ENCODE measurements around the gene WWOX.

DNA sequence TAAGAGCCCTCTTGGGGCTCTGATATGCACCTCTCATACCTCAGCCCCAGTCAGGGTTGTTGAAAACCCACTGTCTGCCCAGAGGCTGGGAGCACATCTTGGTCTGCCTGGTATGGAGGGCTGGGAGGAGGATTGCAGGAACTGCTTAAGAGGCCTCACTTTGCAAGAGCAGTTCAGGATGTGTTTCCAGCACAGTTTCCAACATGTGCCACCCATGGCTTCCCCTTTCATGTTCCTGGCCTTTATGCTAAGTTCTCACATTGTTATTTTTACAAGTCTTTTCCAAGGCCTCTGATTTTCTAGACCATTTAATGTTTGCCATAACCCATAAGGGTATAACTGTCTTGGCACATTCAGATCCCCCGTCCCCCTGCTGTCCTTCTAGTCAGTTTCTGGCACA, 155.4 kb downstream of the WWOX start:
- TF ChIP-seq, protein P1, sequence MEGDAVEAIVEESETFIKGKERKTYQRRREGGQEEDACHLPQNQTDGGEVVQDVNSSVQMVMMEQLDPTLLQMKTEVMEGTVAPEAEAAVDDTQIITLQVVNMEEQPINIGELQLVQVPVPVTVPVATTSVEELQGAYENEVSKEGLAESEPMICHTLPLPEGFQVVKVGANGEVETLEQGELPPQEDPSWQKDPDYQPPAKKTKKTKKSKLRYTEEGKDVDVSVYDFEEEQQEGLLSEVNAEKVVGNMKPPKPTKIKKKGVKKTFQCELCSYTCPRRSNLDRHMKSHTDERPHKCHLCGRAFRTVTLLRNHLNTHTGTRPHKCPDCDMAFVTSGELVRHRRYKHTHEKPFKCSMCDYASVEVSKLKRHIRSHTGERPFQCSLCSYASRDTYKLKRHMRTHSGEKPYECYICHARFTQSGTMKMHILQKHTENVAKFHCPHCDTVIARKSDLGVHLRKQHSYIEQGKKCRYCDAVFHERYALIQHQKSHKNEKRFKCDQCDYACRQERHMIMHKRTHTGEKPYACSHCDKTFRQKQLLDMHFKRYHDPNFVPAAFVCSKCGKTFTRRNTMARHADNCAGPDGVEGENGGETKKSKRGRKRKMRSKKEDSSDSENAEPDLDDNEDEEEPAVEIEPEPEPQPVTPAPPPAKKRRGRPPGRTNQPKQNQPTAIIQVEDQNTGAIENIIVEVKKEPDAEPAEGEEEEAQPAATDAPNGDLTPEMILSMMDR (optimal IDR thresholded peaks at IDR 0.05 in 1 of 3, IDR thresholded peaks at IDR 0.05 in 1 of 3, conservative IDR thresholded peaks at IDR 0.05 in 1 of 3; ENCODE audit: extremely low read depth in 1 of 3, insufficient read depth in 2 of 3, low read length in 3 of 3) = no peak
- TF ChIP-seq EZH2 (IDR thresholded peaks at IDR 0.05; ENCODE audit: low read length) = no peak

Measured in keratinocyte (primary cell).